Metanephros (tissue), 2 donors: ENCODE results near the gene ORAI2. TPM values are rescaled to one million over a fixed set of nuclear protein-coding genes. Genes with fewer than 3 reads are reported as not detected.

Experiments used
- small RNA-seq: library from RNA; depleted of rRNA; stranded (forward); fragments of <200 nt; gene quantifications from one replicate; pipeline ENCODE3, GENCODE V24; 2014; ENCODE audit warnings: low replicate concordance
- total RNA-seq: library from RNA; depleted of rRNA; stranded (reverse); fragments of >200 nt; gene quantifications from one replicate; pipeline ENCODE4 v1.2.3, GENCODE V29; 2014

Gene ORAI2
- total RNA-seq = 29.8 TPM

GRCh38 chr7:102433219-102434038, at the start of gene ORAI2:
Gene ORAI2, plus strand, starts transcription at chr7:102433575. Its CDS starts 5,382 bp downstream, at chr7:102438957.

GRCh38 chr7:102395873-102396709, 37.3 kb upstream of the ORAI2 start, which contains the start of gene PRKRIP1:
Gene PRKRIP1, plus strand, starts transcription at chr7:102396363. Its CDS starts 49 bp downstream, at chr7:102396412.

GRCh38 chr7:102464577-102465280, 31.4 kb downstream of the ORAI2 start, which contains the start of the genes ALKBH4 and LRWD1:
Gene ALKBH4, minus strand, starts transcription at chr7:102464863. Its CDS starts 27 bp downstream, at chr7:102464836.
Gene LRWD1, plus strand, starts transcription at chr7:102464984. Its CDS starts 97 bp downstream, at chr7:102465081.

DNA sequence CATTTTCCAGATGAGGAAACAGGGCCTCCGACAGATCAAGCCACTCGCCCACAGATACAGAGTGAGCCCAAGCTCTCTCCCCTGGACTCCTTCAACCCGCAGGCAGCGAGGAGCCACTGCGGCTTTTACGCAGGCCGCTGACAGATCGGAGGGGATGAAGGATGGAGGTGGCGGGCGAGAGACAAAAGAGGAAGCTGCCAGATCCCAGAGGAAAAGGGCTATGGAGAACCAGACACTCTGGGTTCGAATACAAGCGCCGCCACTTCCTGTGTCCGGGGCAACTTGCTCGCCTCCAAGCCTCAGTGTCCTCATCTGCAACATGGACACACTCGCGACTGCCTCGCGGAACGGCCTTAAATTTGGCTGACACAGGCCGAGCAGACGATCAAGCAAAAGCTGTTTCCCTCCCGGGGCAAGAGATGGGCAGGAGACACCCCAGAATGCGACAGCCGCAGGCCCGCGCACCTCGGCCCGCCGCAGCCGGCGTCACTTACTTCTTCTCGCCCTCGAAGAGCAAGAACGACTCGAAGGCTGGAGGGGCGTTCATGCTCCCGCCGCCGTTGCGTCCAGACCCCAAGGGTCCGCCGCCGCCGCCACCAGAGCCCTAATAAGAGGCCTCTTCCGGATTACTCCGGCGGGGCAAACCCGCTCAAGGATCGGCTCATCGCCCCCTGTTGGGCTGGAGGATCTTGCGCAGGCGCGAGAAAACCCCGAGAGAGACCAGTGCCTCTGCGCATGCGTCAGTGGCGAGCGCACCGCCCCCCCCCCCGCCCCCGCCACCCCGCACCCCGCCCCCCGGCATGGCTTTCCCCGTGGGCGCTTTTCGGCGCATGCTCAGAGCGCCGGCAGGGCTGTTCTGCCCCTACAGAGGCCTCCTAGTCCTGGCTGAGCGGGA, 45.2 kb downstream of the ORAI2 start, which contains the start of gene POLR2J:
POLR2J (minus strand) TSS at position 609 of the 895 bp plus-strand sequence; CDS start at position 547, 62 bp downstream.

Small RNAs within 50 kb of the gene (small RNA-seq; reads per million reads assigned to genes)
- not detected for gene MIR548O

Other genes starting within 250 kb of the ORAI2 start
- gene SH2B2, start 146.7 kb upstream of the ORAI2 start, total RNA-seq = 12.2 TPM
- gene SPDYE6, start 77.1 kb upstream of the ORAI2 start, total RNA-seq = not detected
- 41.7 TPM for gene PRKRIP1, start 37.2 kb upstream of the ORAI2 start, total RNA-seq
- gene ALKBH4, start 31.3 kb downstream of the ORAI2 start, total RNA-seq = 19.9 TPM
- gene LRWD1, start 31.4 kb downstream of the ORAI2 start, total RNA-seq = 21.9 TPM
- 22.0 TPM for gene POLR2J, start 45.3 kb downstream of the ORAI2 start, total RNA-seq
- 18.7 TPM for gene RASA4B, start 84.2 kb downstream of the ORAI2 start, total RNA-seq
- 17.8 TPM for gene UPK3BL2, start 110.1 kb downstream of the ORAI2 start, total RNA-seq
- not detected for gene SPDYE2, start 117.7 kb downstream of the ORAI2 start, total RNA-seq
- gene POLR2J3, start 139.0 kb downstream of the ORAI2 start, total RNA-seq = 48.5 TPM
- 55.5 TPM for gene RASA4, start 183.2 kb downstream of the ORAI2 start, total RNA-seq
- gene UPK3BL1, start 209.2 kb downstream of the ORAI2 start, total RNA-seq = 41.7 TPM
- gene SPDYE2B, start 216.7 kb downstream of the ORAI2 start, total RNA-seq = not detected
- gene POLR2J2, start 238.1 kb downstream of the ORAI2 start, total RNA-seq = 4.4 TPM